IPS DF 6.9 (cell line): ENCODE data around the gene GARS1.
A peak's percentile ranks its signal among the peaks of the same experiment; 100 is the strongest.

Experiments used
- DNase-seq: peaks from one replicate; pipeline ENCODE4 v3.0.0-alpha.2; 2013; ENCODE audit warnings: low read depth, low spot score
- H3K27ac ChIP-seq: one replicate; pipeline ENCODE4 v1.5.1; 2013; ENCODE audit warnings: low read length, control low read depth
- H3K27me3 ChIP-seq: 2 replicates; pipeline ENCODE4 v1.6.1; 2013; ENCODE audit warnings: mild to moderate bottlenecking, low read length; ENCODE audit not compliant: control insufficient read depth, insufficient read depth
- H3K36me3 ChIP-seq: 2 replicates; pipeline ENCODE4 v1.6.1; 2013; ENCODE audit warnings: low read length; ENCODE audit not compliant: control insufficient read depth, insufficient read depth
- H3K4me1 ChIP-seq: 2 replicates; pipeline ENCODE4 v1.6.1; 2013; ENCODE audit warnings: low read length; ENCODE audit not compliant: control insufficient read depth, insufficient read depth
- H3K4me3 ChIP-seq: 2 replicates; pipeline ENCODE4 v1.5.1; 2013; ENCODE audit warnings: mild to moderate bottlenecking, low read length
- H3K9me3 ChIP-seq: 2 replicates; pipeline ENCODE4 v1.6.1; 2013; ENCODE audit warnings: low read length, inconsistent platforms; ENCODE audit not compliant: control insufficient read depth, insufficient read depth
- WGBS: extraction: QIAGEN DNeasy Blood & Tissue Kit; methylation state at CpG from one replicate; pipeline ENCODE4 v1.1.7; 2013; ENCODE audit warnings: mixed read lengths, missing lambda C conversion rate; ENCODE audit not compliant: insufficient read length, insufficient coverage; 5-methylcytosine and 5-hydroxymethylcytosine counted together

The GARS1 gene

GRCh38 chr7:30663414-30663813, 68.7 kb downstream of the GARS1 start:
- Histone ChIP-seq H3K9me3 (no peaks in the 10 kb centered on the region), H3K4me3 (no peak overlapping the region), H3K4me1 (no peaks in the 10 kb centered on the region), H3K27ac (no peak overlapping the region), H3K36me3 (peaks cover 4% of the 10 kb centered on the region; the same call in 1 of the 2 replicates), H3K27me3 (no peaks in the 10 kb centered on the region)
- no CpG with 5 or more reads among the region's 4 CpGs for WGBS
- DNase-seq: no peak

- Histone ChIP-seq H3K4me3 (no peak overlapping the region), H3K4me1 (no peaks in the 10 kb centered on the region), H3K36me3 (no peaks in the 10 kb centered on the region), H3K27me3 (no peaks in the 10 kb centered on the region), H3K27ac (no peak overlapping the region), H3K9me3 (no peaks in the 10 kb centered on the region)
- DNase-seq: no peak
- WGBS: no CpG with 5 or more reads among the region's 2 CpGs
Measured at GRCh38 chr7:30664184-30664885, 69.7 kb downstream of the GARS1 start.

GRCh38 chr7:30665043-30665442, 70.4 kb downstream of the GARS1 start:
- H3K27ac ChIP-seq: no peak overlapping the region

DNA sequence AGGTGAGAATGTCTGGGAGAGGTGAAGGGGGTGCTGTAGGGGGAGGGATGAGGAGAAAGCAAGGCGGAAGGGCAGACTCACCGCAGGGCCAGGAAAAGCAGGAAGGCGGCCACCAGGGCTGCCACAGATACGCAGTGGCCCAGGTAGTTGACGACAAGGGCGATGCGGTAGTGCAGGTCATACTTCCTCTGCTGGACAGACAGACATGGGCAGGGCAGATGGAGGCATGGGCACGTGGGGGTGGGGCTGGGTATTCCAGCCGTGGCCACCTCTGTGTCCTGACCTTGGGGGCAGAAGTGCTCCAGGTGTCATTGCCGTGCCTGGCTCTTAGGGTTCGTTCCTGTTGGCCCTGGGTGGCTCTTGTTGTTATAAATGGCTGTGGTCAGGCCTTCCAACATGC, 70.8 kb downstream of the GARS1 start:
- WGBS: no CpG with 5 or more reads among the region's 11 CpGs
- Histone ChIP-seq H3K27ac (no peak overlapping the region), H3K4me3 (no peak overlapping the region), H3K36me3 (no peaks in the 10 kb centered on the region), H3K27me3 (no peaks in the 10 kb centered on the region), H3K4me1 (no peaks in the 10 kb centered on the region), H3K9me3 (no peaks in the 10 kb centered on the region)
- no peak for DNase-seq

More at GRCh38 chr7:30665043-30665442, 70.4 kb downstream of the GARS1 start:
- Histone ChIP-seq H3K4me1 (no peaks in the 10 kb centered on the region), H3K36me3 (no peaks in the 10 kb centered on the region), H3K27me3 (no peaks in the 10 kb centered on the region), H3K9me3 (no peaks in the 10 kb centered on the region), H3K4me3 (no peak overlapping the region)
- WGBS: no CpG with 5 or more reads among the region's 8 CpGs
- DNase-seq: no peak

GRCh38 chr7:30667172-30667571, 72.5 kb downstream of the GARS1 start:
- H3K27me3 ChIP-seq: no peaks in the 10 kb centered on the region
- no peak overlapping the region for H3K27ac ChIP-seq
- H3K9me3 ChIP-seq: no peaks in the 10 kb centered on the region
- no peak overlapping the region for H3K4me3 ChIP-seq
- H3K4me1 ChIP-seq: no peaks in the 10 kb centered on the region
- no peaks in the 10 kb centered on the region for H3K36me3 ChIP-seq
- no CpG with 5 or more reads among the region's 3 CpGs for WGBS
- no peak for DNase-seq

GRCh38 chr7:30668102-30668501, 73.4 kb downstream of the GARS1 start:
- no peak for DNase-seq
- H3K4me1 ChIP-seq: no peaks in the 10 kb centered on the region
- WGBS: no CpG with 5 or more reads among the region's 4 CpGs
- H3K36me3 ChIP-seq: no peaks in the 10 kb centered on the region
- no peak overlapping the region for H3K27ac ChIP-seq
- H3K4me3 ChIP-seq: no peak overlapping the region
- H3K27me3 ChIP-seq: no peaks in the 10 kb centered on the region
- no peaks in the 10 kb centered on the region for H3K9me3 ChIP-seq

GRCh38 chr7:30671793-30672465, 77.3 kb downstream of the GARS1 start:
- DNase-seq: peak; percentile 61
- Histone ChIP-seq H3K27ac (no peak overlapping the region), H3K9me3 (no peaks in the 10 kb centered on the region), H3K27me3 (no peaks in the 10 kb centered on the region), H3K36me3 (no peaks in the 10 kb centered on the region), H3K4me3 (no peak overlapping the region), H3K4me1 (no peaks in the 10 kb centered on the region)
- WGBS: no CpG with 5 or more reads among the region's 6 CpGs

DNA sequence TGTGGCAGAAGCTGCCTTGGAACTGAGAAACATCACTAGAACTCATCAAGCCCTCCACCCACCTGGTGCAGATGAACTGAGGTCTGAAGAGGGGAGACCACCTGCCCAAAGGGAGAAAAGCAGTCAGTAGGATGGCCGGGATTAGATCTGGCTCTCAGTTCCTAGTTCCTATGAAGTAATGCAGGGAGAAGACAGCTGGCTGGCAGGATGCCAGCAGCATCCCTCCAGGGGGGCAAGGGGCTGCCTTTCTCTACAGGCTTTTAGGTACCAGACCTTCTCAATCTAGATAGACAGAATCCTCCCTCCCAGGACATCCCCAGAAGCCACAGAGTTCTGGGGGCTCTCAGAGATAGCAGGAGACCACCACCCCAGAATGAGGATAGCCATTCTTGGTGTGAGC, 79.7 kb downstream of the GARS1 start:
- Histone ChIP-seq H3K36me3 (no peaks in the 10 kb centered on the region), H3K27me3 (no peaks in the 10 kb centered on the region), H3K27ac (no peak overlapping the region), H3K4me1 (peaks cover 1% of the 10 kb centered on the region), H3K4me3 (no peak overlapping the region), H3K9me3 (no peaks in the 10 kb centered on the region)
- WGBS: no CpG with 5 or more reads among the region's 1 CpG
- no peak for DNase-seq

GRCh38 chr7:30674876-30675275, 80.2 kb downstream of the GARS1 start:
- DNase-seq: no peak
- Histone ChIP-seq H3K36me3 (no peaks in the 10 kb centered on the region), H3K9me3 (no peaks in the 10 kb centered on the region), H3K4me3 (no peak overlapping the region), H3K27me3 (no peaks in the 10 kb centered on the region), H3K27ac (no peak overlapping the region), H3K4me1 (peaks cover 1% of the 10 kb centered on the region)
- WGBS: no CpG with 5 or more reads among the region's 2 CpGs

DNA sequence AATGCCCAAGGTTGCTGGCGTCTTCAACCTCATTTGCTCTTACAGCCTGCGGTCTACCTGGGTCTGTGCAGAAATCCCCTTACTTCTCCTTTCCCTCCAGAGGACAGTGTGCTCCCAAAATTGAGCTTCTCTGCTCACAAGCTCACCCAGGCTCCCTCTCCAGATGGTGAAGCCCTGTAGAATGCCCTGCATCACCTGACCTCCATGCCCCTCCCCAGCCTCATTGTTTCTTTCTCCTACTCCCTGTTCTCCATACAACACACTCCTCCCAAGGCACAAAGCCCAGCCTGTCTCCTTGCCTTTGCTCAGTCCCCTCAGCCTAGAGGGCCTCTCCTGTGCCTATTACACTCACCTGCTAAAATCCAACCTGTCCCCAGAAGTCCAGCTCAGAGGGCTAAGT, 84.1 kb downstream of the GARS1 start:
- Histone ChIP-seq H3K4me1 (peaks cover 5% of the 10 kb centered on the region), H3K36me3 (no peaks in the 10 kb centered on the region; the same call in 1 of the 2 replicates), H3K27me3 (peaks cover 20% of the 10 kb centered on the region), H3K4me3 (no peak overlapping the region), H3K9me3 (no peaks in the 10 kb centered on the region), H3K27ac (no peak overlapping the region)
- DNase-seq: no peak
- WGBS: no CpG with 5 or more reads among the region's 2 CpGs

DNA sequence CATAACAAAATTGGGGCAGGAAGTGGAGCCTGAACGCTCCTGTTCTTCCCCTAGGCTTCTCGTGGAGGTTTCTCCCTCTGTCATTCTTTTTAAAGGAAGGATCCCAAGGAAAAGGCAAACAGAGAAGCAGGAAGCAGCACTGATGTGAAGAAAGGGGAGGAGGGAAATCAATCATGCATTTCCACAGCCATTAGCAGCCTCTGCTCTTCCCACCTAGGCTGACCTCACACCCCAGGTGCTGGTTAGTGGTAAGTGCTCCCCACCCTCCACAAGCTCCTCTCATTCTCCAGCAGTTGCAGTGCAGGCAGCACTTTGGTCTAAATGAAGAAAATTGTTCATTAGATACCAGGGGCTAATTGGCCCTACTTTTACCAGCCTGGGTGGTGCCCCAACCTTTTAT, 85.0 kb downstream of the GARS1 start:
- H3K9me3 ChIP-seq: no peaks in the 10 kb centered on the region
- no peaks in the 10 kb centered on the region; the same call in 1 of the 2 replicates for H3K36me3 ChIP-seq
- no peak overlapping the region for H3K4me3 ChIP-seq
- DNase-seq: no peak
- peaks cover 5% of the 10 kb centered on the region for H3K4me1 ChIP-seq
- H3K27ac ChIP-seq: no peak overlapping the region
- peaks cover 20% of the 10 kb centered on the region for H3K27me3 ChIP-seq
- WGBS: no CpG with 5 or more reads among the region's 2 CpGs
